NAMALWA (cell line): Measurements from ENCODE around the gene WWOX.
"Not testable (repeated sequence)": the region's sequence is repeated elsewhere in the genome, so short reads cannot be mapped to it uniquely, and the experiment has no call there.

Source experiments
- DNase-seq: peaks from one replicate; pipeline ENCODE4 v3.0.0-alpha.2; 2015; ENCODE audit warnings: low spot score

WWOX gene

GRCh38 chr16:79026117-79026516, 926.7 kb downstream of the WWOX start:
- DNase-seq: no peak

DNA sequence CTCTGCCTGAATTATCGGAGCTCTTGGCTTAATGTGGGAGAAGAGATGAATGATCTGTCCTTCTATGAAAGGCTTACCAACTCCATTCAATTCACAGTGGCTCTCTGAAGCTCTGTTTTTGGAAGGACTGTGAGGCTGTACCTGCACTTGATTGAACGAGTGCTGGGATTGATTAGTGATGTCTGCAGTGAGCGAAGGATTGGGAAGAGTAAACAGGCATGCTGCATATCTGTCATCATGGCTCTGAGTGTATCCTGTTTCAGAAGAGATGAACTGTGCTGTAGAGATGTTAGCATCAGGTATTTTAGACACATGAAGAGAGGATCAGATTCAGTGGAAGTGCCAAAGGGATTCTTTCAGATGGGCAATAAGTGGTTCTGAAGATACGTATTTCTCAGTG, 937.1 kb downstream of the WWOX start:
- no peak for DNase-seq

GRCh38 chr16:79037521-79038373, 938.3 kb downstream of the WWOX start:
- DNase-seq: no peak

- no peak for DNase-seq
Observed at GRCh38 chr16:79041206-79041605, 941.8 kb downstream of the WWOX start.

DNA sequence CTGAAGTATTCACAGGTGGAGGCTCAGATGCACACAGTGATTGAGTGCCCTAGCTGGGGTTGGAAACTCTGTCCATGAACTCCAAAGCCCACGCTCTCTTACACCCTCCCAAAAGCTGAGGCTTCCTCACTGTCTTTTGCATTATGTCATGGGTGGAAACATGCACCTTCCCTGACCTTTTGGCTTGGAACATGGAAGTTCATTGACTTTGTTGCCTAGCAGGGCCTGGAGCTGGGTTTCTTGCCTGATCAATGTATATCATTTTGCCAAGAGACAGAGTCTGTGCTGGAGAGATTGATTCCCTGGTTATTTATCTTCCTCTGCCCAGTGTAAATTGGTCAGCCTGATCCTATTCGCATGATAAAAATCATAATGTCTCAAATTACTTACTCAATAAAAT, 942.7 kb downstream of the WWOX start:
- DNase-seq: no peak

- DNase-seq: no peak
Observed at GRCh38 chr16:79042886-79043285, 943.4 kb downstream of the WWOX start.

DNA sequence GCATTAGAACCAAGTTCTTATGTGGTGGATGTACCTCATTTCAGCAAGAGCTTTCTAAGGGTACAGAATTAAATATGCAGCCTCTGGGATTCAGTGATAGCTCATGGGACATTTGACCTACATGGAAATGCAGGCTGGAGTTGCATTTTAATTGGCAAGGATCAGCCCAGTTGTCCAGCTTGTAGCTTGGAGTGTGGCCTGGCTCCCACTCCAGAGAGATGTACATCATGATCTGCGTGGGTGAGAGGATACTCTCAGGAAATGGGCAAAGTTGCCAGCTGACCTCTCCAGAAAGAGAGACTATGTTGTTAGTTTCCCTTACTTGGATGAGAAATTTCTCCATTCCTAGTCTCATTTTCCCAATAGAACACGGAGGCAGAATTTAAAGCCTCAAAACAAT, 945.7 kb downstream of the WWOX start:
- DNase-seq: no peak

- peak; percentile 29 for DNase-seq
Observed at GRCh38 chr16:79047337-79047736, 947.9 kb downstream of the WWOX start.

DNA sequence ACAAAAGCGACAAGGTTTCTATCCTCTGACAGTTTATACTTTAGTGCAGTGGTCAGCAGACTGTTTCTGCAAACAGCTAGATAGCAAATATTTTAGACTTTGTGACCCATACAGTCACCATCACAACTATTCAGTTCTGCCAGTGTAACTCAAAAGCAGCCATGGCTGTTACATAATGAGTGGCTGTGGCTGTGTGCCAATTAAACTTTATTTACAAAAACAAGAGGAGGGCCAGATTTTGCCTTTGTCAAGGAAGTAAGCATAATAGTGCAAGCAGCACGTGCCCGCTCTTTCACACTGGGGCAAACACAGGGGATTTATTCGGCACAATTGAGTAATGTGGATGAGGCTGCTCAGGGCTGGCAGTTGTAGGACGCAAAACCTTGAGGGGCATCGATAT, 949.6 kb downstream of the WWOX start:
- no peak for DNase-seq

DNA sequence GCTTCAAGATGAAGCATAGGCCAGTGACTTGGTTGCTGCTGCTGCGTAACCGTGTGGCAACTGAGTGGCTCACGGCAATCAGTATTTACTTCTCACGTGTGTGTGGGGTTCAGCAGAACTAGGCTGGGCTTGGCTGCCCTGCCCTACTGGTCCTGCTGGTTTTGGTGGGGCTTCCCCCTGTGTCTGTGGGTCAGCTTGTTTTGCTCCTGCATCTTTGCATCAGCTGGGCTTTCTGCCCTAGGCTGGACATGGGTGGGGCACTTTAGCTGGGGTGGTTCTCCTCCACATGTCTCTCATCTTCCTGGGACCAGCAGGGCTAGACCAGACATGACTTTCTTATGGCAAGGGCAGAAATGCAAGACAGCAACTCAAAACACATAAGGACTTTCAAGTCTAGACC, 950.6 kb downstream of the WWOX start:
- DNase-seq: no peak

DNA sequence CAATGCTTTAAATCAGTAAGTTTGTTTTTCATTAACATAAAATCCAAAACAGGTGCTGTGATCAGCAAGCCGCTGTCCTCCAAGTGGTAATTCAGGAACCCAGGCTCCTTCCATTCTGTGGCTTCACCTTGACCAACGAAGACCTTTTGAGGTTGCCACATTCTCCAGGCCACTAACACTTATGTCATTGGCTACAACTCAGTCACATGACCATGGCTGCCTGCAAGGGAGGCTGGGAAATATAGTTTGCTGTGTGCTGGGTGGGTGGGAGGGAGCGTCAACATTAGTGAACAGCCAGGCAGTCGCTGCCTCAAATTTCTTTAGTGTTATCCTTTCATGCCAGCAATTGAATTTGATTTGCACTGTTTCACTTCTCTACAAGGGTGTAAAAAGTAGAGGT, 951.9 kb downstream of the WWOX start:
- no peak for DNase-seq

DNA sequence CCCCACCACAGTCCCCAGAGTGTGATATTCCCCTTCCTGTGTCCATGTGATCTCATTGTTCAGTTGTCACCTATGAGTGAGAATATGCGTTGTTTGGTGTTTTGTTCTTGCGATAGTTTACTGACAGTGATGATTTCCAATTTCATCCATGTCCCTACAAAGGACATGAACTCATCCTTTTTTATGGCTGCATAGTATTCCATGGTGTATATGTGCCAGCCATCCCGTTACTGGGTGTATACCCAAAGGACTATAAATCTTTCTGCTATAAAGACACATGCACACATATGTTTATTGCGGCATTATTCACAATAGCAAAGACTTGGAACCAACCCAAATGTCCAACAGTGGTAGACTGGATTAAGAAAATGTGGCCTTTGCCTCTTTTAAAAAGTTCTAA, 952.7 kb downstream of the WWOX start:
- not testable (repeated sequence) for DNase-seq

DNA sequence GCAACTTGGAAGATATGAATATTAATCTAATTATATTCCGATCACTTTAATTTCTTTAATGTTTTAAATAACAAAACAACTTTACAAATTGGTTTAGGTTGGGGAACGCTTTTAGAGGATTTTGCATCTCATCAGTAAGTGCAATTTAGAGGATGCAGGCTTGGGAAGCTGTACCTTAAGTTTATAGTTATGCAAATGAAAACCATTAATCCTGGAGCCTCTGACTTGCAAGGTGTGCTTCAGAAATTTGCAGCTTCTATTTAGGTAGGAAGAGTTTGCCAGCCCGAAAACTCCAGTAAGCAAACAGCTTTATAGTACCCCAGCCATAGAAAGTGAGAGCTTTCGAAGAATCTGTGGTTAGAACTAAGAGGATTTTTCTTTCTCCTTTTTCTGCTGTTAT, 954.1 kb downstream of the WWOX start:
- no peak for DNase-seq

- no peak for DNase-seq
Observed at GRCh38 chr16:79054211-79054984, 954.9 kb downstream of the WWOX start.

DNA sequence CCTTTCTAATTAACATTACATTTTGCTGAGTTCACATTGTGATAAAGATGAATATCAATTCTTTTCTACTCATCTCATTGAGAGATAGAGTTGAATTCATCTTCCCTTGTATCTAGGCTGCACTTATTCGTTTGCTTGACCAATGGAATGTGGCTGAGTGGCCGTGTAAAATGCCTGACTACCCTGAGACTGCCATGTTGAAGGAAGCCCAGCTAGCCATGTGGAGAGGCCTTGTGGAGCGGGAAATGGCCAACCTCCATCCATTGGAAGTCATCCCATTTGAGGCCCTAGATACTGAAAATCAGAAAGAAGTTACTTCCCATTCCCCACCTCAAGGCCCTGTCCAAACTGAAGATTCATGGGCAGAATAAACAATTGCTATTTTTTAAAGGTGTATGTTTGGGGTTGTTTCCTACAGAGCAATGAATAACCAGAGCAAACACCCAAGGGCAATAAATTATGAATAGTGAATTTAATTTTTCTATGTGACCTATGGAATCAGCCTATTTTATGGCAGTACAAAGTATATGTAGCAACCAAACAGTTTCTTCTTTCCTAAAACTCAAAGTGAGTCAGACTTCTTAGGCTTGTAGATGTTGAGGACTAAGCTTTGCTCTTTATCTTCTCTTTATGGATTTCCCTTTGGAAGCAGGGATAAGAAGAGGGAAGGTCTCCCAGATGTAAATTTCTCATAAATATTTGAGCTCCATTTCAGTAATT, 956.0 kb downstream of the WWOX start:
- no peak for DNase-seq

DNA sequence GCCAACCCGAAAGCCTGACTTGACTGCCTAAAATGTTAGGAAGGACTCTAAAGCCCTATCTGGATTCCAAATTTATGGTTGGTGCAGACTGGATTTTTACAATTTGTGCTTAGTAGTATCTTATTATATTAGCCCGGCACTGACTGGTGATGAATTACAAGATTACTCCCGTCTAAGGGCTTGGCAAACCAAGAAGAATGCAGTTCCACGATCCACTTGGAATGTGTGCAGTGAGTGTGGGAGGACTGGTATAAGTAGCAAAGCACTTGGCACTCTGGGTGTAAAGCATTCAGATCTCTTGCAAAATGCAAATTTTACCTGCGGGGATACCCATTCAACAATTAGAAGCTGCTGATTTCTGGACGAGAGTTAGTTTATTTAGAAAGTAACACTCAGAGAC, 961.7 kb downstream of the WWOX start:
- no peak for DNase-seq

DNA sequence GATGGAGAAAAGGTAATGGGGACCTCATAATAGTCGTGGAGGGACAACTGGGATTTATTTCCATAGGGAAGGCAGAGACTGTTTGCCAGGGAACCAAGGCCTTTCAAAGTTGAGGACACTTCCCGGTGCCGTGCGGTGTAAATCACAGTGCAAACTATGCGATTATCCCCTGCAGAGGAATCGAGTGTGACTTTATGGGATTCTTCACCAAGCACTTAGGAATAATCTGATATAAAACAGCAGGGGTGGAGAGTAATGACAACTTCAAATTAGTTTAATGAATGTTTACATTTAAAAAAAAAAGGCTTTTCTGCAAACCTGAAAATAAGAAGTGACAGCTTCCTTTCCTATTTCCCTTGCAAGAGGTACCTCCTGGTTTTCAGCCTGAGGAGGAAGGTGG, 962.9 kb downstream of the WWOX start:
- no peak for DNase-seq

DNA sequence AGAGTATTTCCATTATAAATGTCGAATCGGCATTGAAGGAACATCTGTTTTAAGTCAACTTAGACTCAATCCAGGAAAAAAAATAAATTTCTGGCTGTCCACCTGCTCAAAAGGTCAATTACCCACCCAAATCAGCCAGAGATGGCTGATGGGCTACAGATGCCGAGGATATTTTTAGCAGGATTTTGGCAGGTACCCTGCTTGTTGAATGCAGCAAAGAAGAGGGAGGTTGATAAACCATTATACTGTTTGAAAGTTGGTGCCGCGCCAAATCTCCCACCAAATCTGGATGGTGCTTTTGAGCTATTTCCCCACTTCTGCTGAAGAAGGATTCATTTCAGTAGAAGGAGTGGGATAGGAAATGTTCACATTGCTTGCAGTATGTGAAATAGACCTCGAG, 963.4 kb downstream of the WWOX start:
- no peak for DNase-seq

DNA sequence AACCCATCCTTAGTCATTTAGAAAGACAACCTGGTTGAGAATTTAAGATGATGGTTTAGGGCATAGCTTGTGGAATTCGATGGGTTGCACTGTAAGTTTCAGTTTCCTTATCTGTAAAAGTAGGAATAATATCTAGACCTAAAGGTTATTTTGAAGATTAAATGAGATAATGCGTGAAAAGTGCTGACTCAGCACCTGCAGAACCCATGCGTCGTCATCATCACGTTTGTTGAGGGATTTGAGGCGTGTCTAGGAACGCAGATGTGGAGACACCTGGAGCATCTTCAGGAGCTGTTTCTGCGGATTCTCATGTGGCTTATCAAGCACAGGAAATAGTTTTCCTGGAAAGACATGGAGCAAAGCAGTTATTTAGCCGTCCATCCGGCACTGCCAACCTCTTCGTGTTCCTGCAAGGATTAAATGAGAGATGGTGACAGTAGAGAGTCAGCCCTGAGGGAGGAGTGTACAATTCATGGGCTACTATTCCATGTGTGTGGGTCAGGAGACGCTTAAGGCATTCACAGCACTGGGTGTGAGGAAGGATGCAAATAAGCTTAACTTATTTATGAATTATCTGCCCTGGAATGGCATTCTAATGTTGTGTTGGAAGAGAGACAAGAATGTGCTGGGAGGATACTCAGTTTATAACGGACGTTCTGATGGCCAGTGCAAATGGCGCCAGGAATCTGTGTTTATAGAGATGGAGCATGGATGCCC, 965.0 kb downstream of the WWOX start:
- no peak for DNase-seq

DNA sequence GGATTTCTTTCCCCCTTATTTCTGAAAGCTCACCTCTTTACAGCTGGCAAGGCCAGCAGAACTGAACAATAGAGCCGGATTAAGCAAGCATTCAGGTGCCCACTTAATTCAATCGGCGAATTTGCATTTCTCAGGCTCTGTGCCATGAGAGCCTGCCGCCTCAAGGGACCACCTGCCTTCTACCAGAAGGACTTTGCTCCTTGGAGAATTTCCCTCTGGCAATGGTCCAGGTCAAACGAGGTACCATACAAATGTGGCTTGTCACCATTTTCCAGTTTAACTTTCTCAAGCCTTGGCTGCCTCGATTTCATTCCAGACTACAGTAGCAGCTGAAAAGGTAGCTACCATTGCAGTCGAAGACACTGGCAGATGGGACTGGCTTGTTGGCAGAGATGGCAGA, 967.1 kb downstream of the WWOX start:
- DNase-seq: no peak

DNA sequence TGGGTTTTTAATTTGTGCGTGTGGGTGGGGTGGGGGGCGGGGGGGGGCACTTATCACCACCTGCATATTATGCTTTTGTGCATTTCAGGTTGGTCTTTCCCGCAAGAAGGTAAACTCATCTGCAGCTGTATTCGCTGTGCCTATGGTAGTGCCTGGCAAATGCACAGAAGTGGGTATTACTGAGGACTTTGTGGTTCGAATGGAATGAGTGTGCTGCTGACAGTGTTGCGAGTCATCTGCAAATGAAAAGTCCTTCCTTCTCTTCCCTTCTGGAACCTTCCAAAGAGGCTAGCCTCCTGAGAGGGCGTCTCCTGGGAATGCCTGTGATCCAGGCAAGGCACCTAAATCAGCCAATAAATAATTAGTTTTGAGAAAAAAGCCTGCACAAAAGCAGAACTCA, 968.1 kb downstream of the WWOX start:
- DNase-seq: no peak

GRCh38 chr16:79069121-79069520, 969.7 kb downstream of the WWOX start:
- no peak for DNase-seq
